ENCODE measurements around the gene ADAM23. TPM values are rescaled to one million over a fixed set of nuclear protein-coding genes. Genes with fewer than 3 reads are reported as not detected.

Gene ADAM23
- total RNA-seq, 1 experiment from 2014 or later: 24.6 TPM

GRCh38 chr2:206415618-206416243 lies 27.6 kb upstream of the ADAM23 start:
- H3K4me1 Mint-ChIP-seq: peaks cover 12% of the 10 kb centered on the region
- ATAC-seq (no peak), DNase-seq (ENCODE audit: low spot score) (peak; percentile 21)
- ChIA-PET POLR2A (no interaction called here), CTCF (no interaction called here)
- peaks cover 13% of the 10 kb centered on the region; the same call in 1 of the 2 replicates for H3K36me3 Mint-ChIP-seq
- H3K27me3 Mint-ChIP-seq (ENCODE audit: low read depth): peaks cover 4% of the 10 kb centered on the region; the same call in 1 of the 2 replicates
- H3K27ac Mint-ChIP-seq: no peak overlapping the region
- H3K4me3 Mint-ChIP-seq: no peak overlapping the region
- peaks cover 51% of the 10 kb centered on the region for H3K9me3 Mint-ChIP-seq
- no peak for TF ChIP-seq ETV6 (CRISPR knock-in tag; IDR thresholded peaks at IDR 0.05)
- TF ChIP-seq, protein P1, sequence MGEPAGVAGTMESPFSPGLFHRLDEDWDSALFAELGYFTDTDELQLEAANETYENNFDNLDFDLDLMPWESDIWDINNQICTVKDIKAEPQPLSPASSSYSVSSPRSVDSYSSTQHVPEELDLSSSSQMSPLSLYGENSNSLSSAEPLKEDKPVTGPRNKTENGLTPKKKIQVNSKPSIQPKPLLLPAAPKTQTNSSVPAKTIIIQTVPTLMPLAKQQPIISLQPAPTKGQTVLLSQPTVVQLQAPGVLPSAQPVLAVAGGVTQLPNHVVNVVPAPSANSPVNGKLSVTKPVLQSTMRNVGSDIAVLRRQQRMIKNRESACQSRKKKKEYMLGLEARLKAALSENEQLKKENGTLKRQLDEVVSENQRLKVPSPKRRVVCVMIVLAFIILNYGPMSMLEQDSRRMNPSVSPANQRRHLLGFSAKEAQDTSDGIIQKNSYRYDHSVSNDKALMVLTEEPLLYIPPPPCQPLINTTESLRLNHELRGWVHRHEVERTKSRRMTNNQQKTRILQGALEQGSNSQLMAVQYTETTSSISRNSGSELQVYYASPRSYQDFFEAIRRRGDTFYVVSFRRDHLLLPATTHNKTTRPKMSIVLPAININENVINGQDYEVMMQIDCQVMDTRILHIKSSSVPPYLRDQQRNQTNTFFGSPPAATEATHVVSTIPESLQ (CRISPR knock-in tag; IDR thresholded peaks at IDR 0.05): no peak
- TF ChIP-seq, protein P2, sequence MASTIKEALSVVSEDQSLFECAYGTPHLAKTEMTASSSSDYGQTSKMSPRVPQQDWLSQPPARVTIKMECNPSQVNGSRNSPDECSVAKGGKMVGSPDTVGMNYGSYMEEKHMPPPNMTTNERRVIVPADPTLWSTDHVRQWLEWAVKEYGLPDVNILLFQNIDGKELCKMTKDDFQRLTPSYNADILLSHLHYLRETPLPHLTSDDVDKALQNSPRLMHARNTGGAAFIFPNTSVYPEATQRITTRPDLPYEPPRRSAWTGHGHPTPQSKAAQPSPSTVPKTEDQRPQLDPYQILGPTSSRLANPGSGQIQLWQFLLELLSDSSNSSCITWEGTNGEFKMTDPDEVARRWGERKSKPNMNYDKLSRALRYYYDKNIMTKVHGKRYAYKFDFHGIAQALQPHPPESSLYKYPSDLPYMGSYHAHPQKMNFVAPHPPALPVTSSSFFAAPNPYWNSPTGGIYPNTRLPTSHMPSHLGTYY (CRISPR knock-in tag; IDR thresholded peaks at IDR 0.05): no peak
- no peak for TF ChIP-seq E2F5 (CRISPR knock-in tag; IDR thresholded peaks at IDR 0.05)
- no peak for TF ChIP-seq ZBTB21 (CRISPR knock-in tag; IDR thresholded peaks at IDR 0.05; ENCODE audit: borderline replicate concordance)
- TF ChIP-seq CREM (CRISPR knock-in tag; IDR thresholded peaks at IDR 0.05): no peak
- no peak for TF ChIP-seq PREB (CRISPR knock-in tag; IDR thresholded peaks at IDR 0.05; ENCODE audit: borderline replicate concordance)
- TF ChIP-seq, protein P3, sequence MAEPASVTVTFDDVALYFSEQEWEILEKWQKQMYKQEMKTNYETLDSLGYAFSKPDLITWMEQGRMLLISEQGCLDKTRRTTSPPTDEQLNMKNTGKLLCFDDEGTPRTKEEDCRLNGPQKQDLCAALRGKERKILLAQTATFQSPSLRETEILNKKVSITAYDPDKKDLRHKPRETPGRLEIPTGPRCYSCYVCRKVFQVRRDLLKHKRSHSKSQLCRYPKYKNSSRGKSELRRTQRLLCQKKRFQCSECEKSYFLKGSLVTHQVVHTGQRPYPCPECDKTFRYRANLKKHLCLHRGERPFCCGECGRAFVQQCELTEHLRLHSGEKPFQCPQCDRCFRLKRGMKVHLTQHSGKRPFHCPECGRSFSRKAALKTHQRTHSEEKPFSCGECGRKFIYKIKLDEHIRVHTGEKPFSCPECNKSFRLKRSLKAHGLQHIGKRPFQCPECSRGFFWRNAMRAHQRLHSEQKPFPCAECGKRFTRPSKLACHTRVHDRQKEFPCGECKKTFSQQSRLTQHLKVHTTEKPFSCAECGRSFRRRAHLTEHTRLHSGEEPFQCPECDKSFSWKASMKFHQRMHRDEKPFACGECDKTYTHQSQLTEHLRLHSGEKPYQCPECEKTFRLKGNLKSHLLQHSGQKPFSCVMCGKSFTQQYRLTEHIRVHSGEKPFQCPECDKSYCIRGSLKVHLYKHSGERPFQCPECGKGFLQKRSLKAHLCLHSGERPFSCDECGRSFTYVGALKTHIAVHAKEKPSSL (CRISPR knock-in tag; conservative IDR thresholded peaks at IDR 0.05): no peak
- no peak for TF ChIP-seq GABPB1 (CRISPR knock-in tag; IDR thresholded peaks at IDR 0.05)

DNA sequence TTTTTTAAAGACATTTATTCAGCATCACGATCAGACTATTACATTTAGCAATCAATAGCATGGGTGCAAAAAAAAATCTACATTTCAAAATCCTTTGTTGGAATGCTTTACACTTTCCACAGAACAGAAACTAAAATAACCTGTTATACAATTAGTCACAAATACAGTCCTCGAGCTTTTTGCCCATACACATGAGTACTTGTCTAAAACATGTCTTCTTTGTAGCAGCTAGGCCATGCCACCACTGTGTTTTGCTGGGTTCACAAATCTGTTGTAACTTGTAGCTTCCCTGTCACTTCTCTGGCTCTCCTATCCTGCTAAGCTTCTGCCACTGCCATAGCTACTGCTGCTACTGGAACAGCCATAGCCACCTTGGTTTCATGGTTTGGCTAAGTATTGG lies 24.4 kb upstream of the ADAM23 start:
- ATAC-seq: no peak
- ChIA-PET CTCF (no interaction called here), POLR2A (no interaction called here)
- no peak overlapping the region for H3K27ac Mint-ChIP-seq
- peaks cover 12% of the 10 kb centered on the region for H3K4me1 Mint-ChIP-seq
- H3K4me3 Mint-ChIP-seq: no peak overlapping the region
- no peak for DNase-seq (ENCODE audit: low spot score)
- H3K9me3 Mint-ChIP-seq: peaks cover 54% of the 10 kb centered on the region
- 0 out of 2 replicates have a peak, but pooled peaks cover 2% of the 10 kb centered on the region for H3K27me3 Mint-ChIP-seq (ENCODE audit: low read depth)
- peaks cover 13% of the 10 kb centered on the region; the same call in 1 of the 2 replicates for H3K36me3 Mint-ChIP-seq
- TF ChIP-seq GTF2I (CRISPR knock-in tag; conservative IDR thresholded peaks at IDR 0.05) (no peak), ZNF232 (CRISPR knock-in tag; IDR thresholded peaks at IDR 0.05) (no peak), MAX (CRISPR knock-in tag; IDR thresholded peaks at IDR 0.05) (no peak), ZNF396 (CRISPR knock-in tag; IDR thresholded peaks at IDR 0.05; ENCODE audit: borderline replicate concordance) (no peak), CREM (CRISPR knock-in tag; IDR thresholded peaks at IDR 0.05) (no peak), ATF1 (CRISPR knock-in tag; IDR thresholded peaks at IDR 0.05) (no peak)
- TF ChIP-seq, protein P4, sequence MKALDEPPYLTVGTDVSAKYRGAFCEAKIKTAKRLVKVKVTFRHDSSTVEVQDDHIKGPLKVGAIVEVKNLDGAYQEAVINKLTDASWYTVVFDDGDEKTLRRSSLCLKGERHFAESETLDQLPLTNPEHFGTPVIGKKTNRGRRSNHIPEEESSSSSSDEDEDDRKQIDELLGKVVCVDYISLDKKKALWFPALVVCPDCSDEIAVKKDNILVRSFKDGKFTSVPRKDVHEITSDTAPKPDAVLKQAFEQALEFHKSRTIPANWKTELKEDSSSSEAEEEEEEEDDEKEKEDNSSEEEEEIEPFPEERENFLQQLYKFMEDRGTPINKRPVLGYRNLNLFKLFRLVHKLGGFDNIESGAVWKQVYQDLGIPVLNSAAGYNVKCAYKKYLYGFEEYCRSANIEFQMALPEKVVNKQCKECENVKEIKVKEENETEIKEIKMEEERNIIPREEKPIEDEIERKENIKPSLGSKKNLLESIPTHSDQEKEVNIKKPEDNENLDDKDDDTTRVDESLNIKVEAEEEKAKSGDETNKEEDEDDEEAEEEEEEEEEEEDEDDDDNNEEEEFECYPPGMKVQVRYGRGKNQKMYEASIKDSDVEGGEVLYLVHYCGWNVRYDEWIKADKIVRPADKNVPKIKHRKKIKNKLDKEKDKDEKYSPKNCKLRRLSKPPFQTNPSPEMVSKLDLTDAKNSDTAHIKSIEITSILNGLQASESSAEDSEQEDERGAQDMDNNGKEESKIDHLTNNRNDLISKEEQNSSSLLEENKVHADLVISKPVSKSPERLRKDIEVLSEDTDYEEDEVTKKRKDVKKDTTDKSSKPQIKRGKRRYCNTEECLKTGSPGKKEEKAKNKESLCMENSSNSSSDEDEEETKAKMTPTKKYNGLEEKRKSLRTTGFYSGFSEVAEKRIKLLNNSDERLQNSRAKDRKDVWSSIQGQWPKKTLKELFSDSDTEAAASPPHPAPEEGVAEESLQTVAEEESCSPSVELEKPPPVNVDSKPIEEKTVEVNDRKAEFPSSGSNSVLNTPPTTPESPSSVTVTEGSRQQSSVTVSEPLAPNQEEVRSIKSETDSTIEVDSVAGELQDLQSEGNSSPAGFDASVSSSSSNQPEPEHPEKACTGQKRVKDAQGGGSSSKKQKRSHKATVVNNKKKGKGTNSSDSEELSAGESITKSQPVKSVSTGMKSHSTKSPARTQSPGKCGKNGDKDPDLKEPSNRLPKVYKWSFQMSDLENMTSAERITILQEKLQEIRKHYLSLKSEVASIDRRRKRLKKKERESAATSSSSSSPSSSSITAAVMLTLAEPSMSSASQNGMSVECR (CRISPR knock-in tag; IDR thresholded peaks at IDR 0.05; ENCODE audit: borderline replicate concordance): no peak
- TF ChIP-seq, protein P1 (CRISPR knock-in tag; IDR thresholded peaks at IDR 0.05): no peak
- TF ChIP-seq, protein P5, sequence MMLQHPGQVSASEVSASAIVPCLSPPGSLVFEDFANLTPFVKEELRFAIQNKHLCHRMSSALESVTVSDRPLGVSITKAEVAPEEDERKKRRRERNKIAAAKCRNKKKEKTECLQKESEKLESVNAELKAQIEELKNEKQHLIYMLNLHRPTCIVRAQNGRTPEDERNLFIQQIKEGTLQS (CRISPR knock-in tag; conservative IDR thresholded peaks at IDR 0.05): no peak
- TF ChIP-seq, protein P6, sequence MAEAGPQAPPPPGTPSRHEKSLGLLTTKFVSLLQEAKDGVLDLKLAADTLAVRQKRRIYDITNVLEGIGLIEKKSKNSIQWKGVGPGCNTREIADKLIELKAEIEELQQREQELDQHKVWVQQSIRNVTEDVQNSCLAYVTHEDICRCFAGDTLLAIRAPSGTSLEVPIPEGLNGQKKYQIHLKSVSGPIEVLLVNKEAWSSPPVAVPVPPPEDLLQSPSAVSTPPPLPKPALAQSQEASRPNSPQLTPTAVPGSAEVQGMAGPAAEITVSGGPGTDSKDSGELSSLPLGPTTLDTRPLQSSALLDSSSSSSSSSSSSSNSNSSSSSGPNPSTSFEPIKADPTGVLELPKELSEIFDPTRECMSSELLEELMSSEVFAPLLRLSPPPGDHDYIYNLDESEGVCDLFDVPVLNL (CRISPR knock-in tag; IDR thresholded peaks at IDR 0.05; ENCODE audit: borderline replicate concordance, low read depth): no peak

Data from WTC11 (cell line).